Mucosa of rectum (tissue), 2 donors: ENCODE data around the gene SMAD5.

Experiments
- H3K27ac ChIP-seq, 2 donors: one replicate each; pipeline ENCODE4 v1.7.0; 2013; ENCODE audit warnings: inconsistent platforms in 2 of 2, low read depth in 2 of 2, low read length in 2 of 2
- H3K27me3 ChIP-seq, 2 donors: one replicate each; pipeline ENCODE4 v1.7.0; 2013; ENCODE audit warnings: low read length in 2 of 2; ENCODE audit not compliant: control insufficient read depth in 2 of 2, insufficient read depth in 2 of 2
- H3K36me3 ChIP-seq, 2 donors: one replicate each; pipeline ENCODE4 v1.7.0; 2013; ENCODE audit warnings: low read length in 2 of 2; ENCODE audit not compliant: control insufficient read depth in 2 of 2, insufficient read depth in 2 of 2
- H3K4me1 ChIP-seq, 2 donors: one replicate each; pipeline ENCODE4 v1.7.0; 2013; ENCODE audit warnings: low read length in 2 of 2, mild to moderate bottlenecking in 1 of 2; ENCODE audit not compliant: control insufficient read depth in 2 of 2, insufficient read depth in 2 of 2
- H3K4me3 ChIP-seq, 2 donors: one replicate each; pipeline ENCODE4 v1.7.0; 2013; ENCODE audit warnings: low read length in 2 of 2
- H3K9ac ChIP-seq, 2 donors: one replicate each; pipeline ENCODE4 v1.7.0; 2013; ENCODE audit warnings: low read length in 2 of 2, low read depth in 1 of 2, mild to moderate bottlenecking in 1 of 2
- H3K9me3 ChIP-seq, 2 donors: one replicate each; pipeline ENCODE4 v1.7.0; 2013; ENCODE audit warnings: low read length in 2 of 2; ENCODE audit not compliant: control insufficient read depth in 2 of 2
- donor health status: healthy.
- donor health status: Normal muscosa, but diverticular disease.

The SMAD5 gene

DNA sequence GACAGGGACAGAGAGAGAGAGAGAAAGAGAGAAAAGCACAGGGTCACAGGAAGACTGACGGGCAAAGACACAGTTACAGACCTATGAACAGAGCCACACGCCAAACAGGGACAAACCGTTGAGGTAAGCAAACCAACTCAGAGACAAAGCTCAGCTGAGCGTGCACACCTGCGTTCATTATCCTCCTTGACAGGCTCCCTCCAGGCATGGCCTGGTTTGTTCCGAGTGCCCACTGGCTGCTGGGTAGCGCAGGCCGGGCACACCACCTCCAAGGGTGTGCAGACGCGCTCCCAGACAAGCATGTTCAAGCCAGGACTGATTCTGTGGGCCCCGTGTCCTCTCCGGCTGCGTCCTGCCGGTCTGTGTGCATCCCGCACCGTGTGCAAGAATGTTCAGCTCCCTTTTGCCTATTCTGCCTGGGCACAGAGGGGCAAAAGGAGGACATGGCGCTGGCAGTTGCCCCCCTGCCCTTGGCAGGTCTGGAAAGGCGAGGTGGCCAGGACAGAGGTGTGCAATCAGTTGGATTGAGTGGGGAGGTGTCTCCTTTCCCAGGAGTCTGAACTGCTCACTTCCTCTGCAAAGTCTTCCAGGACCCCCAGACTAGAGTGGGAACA is 60.8 kb downstream of the SMAD5 start:
- Histone ChIP-seq H3K4me1 (peaks cover 33 to 39% of the 10 kb centered on the region in 2 donors), H3K27ac (peak overlapping the region in 1 of 2 donors; percentile 69), H3K9me3 (no peaks in the 10 kb centered on the region), H3K4me3 (peak overlapping the region; percentile 62 to 78), H3K27me3 (peaks cover 0 to 8% of the 10 kb centered on the region in 2 donors), H3K9ac (peak overlapping the region in 1 of 2 donors; percentile 5), H3K36me3 (peaks cover 0 to 3% of the 10 kb centered on the region in 2 donors)

DNA sequence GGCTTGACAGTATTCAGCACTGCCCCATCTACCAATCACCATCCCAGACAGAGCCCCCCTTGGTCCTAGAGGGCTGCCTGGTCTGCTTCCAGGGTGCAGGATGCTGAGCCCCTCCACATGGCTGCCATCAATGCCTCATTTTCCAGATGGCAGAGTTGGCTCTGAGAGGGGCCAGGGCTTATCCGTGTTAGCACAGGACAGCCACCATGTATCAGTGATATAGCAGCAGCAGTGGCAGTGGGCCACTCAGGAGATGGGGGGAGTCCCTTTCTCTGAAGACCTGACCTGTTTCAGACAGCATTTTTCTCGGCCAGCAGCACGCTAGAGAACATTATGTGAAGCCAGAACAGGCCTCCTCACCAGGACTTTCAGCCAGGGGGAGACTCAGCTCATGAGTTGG is 61.9 kb downstream of the SMAD5 start:
- Histone ChIP-seq H3K9me3 (no peaks in the 10 kb centered on the region), H3K27me3 (peaks cover 0 to 8% of the 10 kb centered on the region in 2 donors), H3K9ac (no peak overlapping the region), H3K36me3 (no peaks in the 10 kb centered on the region), H3K4me3 (no peak overlapping the region), H3K4me1 (peaks cover 25 to 28% of the 10 kb centered on the region in 2 donors), H3K27ac (no peak overlapping the region)

DNA sequence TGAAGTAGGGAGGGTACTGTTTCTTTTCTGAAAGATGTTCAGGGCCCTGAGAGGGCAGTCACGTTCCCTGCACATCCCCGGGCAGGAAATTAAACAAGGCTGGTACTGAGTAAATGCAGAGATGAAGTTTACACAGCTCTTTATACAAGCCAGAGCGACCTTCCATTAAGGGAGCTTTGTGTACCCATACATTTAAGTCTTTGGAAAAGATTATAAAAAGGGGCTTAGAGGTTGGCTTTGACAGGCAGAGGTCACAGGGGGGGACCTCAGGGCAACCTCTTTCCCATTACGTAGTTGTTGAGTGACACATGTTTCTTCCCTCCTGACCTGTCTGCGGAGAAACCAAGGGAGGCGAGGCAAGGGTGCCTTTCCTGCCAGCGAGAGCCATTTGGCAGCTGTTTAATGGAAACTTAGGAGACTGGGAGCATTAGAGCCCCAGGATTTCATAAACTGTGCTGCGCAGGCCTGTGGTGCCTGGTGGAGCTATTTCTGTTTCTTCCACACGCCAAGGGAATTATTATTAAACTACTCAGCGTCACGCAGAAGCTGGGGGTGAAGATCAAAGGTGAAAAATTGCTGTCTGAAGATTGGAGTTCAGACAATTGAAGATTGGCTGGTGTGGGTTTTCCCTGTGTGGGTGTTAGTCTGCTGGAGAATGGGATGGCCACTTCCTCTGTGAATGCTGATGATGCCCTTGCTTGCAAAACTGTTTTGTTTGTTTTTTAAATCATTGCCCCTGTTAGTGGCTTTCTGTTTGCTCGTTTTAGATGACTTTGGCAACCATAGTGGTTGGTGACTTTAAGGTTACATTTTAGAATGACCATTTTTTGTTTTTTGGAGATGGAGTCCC is 63.6 kb downstream of the SMAD5 start:
- Histone ChIP-seq H3K9ac (no peak overlapping the region), H3K4me3 (no peak overlapping the region), H3K4me1 (peaks cover 12 to 14% of the 10 kb centered on the region in 2 donors), H3K27me3 (peaks cover 0 to 3% of the 10 kb centered on the region in 2 donors), H3K36me3 (no peaks in the 10 kb centered on the region), H3K27ac (no peak overlapping the region), H3K9me3 (no peaks in the 10 kb centered on the region)

DNA sequence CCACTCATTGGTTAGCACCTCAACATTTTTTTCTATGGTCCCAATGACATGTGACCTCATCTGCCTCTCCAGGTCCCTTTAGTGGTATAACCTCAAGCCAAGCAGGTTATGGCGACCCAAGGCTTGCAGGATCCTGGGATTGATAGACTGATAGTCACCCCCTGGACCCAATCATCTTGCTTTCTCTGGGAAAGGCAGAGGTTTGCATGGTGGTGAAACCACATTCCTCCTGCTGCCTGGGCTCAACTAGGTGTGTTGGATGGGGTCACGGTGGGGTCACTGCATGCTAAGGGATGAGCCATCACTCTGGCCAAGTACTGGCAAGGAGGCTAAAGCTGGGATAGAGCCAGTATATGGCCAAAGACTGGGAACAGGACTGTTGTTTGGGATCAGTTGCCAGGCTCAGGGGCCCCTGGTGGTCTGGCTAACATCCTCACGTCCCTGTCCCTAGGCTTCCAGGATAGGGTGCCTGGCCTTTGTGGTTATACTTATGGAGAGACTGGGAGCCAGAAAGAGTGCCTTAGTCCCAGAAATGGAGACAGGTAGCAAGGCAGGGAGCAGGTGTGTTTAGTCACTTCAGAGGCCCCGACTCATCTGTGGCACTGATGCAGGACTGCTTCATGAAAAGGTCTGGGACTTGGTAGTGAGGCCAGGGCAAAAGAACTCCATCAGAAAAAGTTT is 65.0 kb downstream of the SMAD5 start:
- no peaks in the 10 kb centered on the region for H3K27me3 ChIP-seq
- H3K4me1 ChIP-seq: peaks cover 4 to 7% of the 10 kb centered on the region in 2 donors
- no peak overlapping the region for H3K4me3 ChIP-seq
- no peak overlapping the region for H3K27ac ChIP-seq
- H3K36me3 ChIP-seq: no peaks in the 10 kb centered on the region
- H3K9me3 ChIP-seq: no peaks in the 10 kb centered on the region
- H3K9ac ChIP-seq: no peak overlapping the region

DNA sequence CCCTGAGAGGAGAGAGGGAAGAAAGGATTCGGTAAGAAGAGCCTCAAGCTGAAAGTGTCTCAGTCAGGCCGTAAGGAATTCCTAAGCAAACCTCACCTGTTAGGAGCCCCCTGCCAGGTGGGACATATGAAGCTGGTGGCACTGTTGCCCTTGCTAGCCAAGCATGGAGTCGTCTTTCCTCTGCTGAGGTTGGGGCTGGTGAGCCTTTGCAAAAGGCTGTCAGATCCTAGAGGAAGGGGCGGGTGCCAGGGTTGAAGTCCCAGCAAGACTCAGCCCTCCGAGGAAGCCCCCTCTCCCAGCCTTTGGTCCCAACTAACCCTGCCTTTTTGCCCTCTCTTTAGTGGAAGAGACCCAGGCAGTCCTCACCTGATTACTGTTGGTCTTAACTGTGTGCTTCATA is 65.8 kb downstream of the SMAD5 start:
- Histone ChIP-seq H3K9me3 (no peaks in the 10 kb centered on the region), H3K36me3 (no peaks in the 10 kb centered on the region), H3K4me1 (peaks cover 4% of the 10 kb centered on the region in 2 donors), H3K27ac (no peak overlapping the region), H3K27me3 (no peaks in the 10 kb centered on the region), H3K4me3 (no peak overlapping the region), H3K9ac (no peak overlapping the region)

DNA sequence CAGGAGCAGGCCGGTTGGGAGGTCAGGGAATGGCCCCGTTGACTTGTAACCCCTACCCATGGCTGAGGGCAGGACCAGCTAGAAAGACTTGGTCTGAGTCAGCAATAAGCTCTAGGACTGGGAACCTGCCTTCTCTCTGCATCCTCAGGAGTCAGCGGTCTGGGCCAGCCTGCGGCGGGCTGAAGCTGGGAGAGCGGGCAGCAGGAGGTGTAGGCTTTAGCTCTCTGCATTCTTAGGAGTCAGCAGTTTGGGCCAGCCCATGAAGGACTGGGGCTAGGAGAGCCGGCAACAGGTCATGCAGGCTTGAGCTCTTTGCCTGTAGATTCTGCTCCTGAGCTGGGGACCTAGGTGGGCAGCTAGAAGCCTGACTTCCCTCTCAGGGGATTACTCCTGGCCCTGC is 66.8 kb downstream of the SMAD5 start:
- no peaks in the 10 kb centered on the region for H3K9me3 ChIP-seq
- no peaks in the 10 kb centered on the region for H3K36me3 ChIP-seq
- no peaks in the 10 kb centered on the region for H3K27me3 ChIP-seq
- no peak overlapping the region for H3K9ac ChIP-seq
- H3K4me1 ChIP-seq: no peaks in the 10 kb centered on the region
- H3K4me3 ChIP-seq: no peak overlapping the region
- no peak overlapping the region for H3K27ac ChIP-seq

DNA sequence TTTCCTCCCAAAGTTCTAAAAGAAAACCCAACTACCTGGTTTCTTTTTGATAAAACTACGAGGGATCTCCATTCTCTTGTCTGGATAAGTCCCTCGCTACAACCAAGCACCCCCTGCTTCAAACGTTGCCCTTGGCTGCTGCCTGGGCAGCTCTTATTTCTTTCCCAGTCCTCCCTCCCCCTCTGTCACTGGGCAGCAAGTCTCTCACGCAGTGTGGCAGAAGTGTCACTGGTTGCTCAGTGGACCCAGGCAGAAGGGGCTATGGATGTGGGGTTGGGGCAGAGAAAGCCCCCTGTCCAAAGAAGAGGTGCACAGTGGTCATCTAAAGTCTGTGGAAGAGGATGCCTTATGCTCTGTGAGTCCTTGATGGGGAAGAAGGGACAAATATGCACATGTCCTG is 67.5 kb downstream of the SMAD5 start:
- Histone ChIP-seq H3K9ac (no peak overlapping the region), H3K27ac (no peak overlapping the region), H3K4me3 (no peak overlapping the region), H3K9me3 (no peaks in the 10 kb centered on the region), H3K36me3 (no peaks in the 10 kb centered on the region), H3K27me3 (no peaks in the 10 kb centered on the region), H3K4me1 (no peaks in the 10 kb centered on the region)

DNA sequence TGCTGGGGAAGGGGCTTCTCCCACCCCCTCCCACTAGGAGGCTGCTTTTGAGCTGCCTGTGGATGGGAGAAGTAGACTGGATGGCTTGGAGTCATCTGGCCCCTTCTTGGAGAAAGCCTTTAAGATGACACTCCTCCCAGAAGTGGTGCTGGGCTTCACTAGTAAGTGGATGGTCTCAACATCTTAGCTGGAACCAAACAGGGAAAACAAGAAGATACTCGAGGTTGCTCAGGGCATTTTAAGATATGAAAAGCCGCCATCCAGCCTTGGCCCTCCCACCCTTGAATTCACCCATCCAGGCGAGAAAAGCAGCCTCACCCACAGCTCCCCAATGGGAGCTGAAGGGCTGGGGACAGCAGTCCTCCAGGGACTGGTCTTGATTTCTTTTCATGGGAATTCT is 68.1 kb downstream of the SMAD5 start:
- Histone ChIP-seq H3K4me3 (no peak overlapping the region), H3K9me3 (no peaks in the 10 kb centered on the region), H3K4me1 (no peaks in the 10 kb centered on the region), H3K36me3 (no peaks in the 10 kb centered on the region), H3K27me3 (no peaks in the 10 kb centered on the region), H3K27ac (no peak overlapping the region), H3K9ac (no peak overlapping the region)

DNA sequence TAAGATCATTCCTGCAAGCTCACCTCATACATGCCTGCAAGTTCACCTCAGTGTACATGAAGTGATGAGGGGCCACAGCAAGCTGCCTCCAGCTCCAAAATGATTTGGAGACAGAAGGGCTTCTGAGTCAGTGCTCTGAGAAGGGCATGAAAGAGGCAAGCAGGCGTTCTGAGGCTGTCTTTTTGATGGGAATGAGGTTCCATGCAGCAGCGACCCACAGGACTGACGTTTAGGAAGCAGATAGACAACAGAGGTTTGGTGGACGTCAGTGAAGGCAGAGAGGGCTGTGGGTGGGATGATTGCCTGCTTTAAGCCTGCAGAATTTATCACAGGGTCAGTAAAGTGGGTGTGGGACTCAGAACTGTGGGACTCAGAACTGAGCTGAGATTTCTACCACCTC is 69.2 kb downstream of the SMAD5 start:
- Histone ChIP-seq H3K9ac (no peak overlapping the region), H3K9me3 (no peaks in the 10 kb centered on the region), H3K4me1 (no peaks in the 10 kb centered on the region), H3K27ac (no peak overlapping the region), H3K4me3 (no peak overlapping the region), H3K27me3 (no peaks in the 10 kb centered on the region), H3K36me3 (no peaks in the 10 kb centered on the region)
